ENCODE measurements around the gene RAB40B. TPM values are rescaled to one million over a fixed set of nuclear protein-coding genes. Genes with fewer than 3 reads are reported as not detected.

Gene RAB40B
- total RNA-seq, 4 donors from 2014 or later = 19.0 to 52.7 (median 24.4) TPM

DNA sequence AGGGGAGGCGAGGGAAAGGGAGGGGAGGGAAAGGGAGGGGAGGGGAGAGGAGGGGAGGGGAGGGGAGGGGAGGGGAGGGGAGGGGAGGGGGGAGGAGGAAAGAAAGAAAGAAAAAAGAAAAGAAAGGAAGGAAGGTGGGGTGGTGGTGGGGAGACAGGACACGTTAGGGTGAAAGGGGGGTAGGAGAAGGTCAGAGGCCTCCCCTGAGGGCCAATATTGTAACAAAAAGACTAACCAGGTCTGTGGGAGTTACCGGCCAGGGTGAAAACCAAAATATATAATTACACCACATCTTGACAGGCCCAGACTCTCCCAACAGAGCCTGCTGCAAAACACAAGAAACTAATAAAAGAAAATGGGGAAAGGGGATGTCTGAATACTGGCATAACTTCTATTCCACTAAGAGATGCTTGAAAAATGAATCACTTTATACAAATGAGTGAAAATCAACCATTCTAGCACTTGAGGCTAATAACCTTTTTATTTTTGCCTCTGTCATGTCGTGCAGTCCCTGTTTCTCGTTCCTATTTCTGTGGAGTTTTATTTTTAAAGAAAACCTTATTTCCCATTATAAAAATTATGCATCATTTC is 60.2 kb downstream of the RAB40B start:
- TF ChIP-seq POLR2A (IDR thresholded peaks at IDR 0.05) = no peak
- TF ChIP-seq, protein P1, sequence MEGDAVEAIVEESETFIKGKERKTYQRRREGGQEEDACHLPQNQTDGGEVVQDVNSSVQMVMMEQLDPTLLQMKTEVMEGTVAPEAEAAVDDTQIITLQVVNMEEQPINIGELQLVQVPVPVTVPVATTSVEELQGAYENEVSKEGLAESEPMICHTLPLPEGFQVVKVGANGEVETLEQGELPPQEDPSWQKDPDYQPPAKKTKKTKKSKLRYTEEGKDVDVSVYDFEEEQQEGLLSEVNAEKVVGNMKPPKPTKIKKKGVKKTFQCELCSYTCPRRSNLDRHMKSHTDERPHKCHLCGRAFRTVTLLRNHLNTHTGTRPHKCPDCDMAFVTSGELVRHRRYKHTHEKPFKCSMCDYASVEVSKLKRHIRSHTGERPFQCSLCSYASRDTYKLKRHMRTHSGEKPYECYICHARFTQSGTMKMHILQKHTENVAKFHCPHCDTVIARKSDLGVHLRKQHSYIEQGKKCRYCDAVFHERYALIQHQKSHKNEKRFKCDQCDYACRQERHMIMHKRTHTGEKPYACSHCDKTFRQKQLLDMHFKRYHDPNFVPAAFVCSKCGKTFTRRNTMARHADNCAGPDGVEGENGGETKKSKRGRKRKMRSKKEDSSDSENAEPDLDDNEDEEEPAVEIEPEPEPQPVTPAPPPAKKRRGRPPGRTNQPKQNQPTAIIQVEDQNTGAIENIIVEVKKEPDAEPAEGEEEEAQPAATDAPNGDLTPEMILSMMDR (IDR thresholded peaks at IDR 0.05 in 4 of 5, conservative IDR thresholded peaks at IDR 0.05 in 1 of 5) = no peak
- intact Hi-C loops (cut with DNase I; ENCODE audit: low total_unique reads) (loop anchor here (2.0 kb wide), 1 partner anchor 141 kb away; no protein-coding TSS in a partner anchor), in situ Hi-C loops (cut with MboI; ENCODE audit: low sequenced_read_pairs in 4 of 4) (no loop called here)
- DNase-seq (no peak), ATAC-seq (no peak)
- peaks cover 0 to 38% of the 10 kb centered on the region in 2 donors for H3K36me3 ChIP-seq
- no peak overlapping the region for H3K27ac ChIP-seq
- H3K4me3 ChIP-seq = no peak overlapping the region
- H3K27me3 ChIP-seq = no peaks in the 10 kb centered on the region
- no peaks in the 10 kb centered on the region for H3K9me3 ChIP-seq
- H3K4me1 ChIP-seq = peaks cover 0 to 7% of the 10 kb centered on the region in 2 donors

DNA sequence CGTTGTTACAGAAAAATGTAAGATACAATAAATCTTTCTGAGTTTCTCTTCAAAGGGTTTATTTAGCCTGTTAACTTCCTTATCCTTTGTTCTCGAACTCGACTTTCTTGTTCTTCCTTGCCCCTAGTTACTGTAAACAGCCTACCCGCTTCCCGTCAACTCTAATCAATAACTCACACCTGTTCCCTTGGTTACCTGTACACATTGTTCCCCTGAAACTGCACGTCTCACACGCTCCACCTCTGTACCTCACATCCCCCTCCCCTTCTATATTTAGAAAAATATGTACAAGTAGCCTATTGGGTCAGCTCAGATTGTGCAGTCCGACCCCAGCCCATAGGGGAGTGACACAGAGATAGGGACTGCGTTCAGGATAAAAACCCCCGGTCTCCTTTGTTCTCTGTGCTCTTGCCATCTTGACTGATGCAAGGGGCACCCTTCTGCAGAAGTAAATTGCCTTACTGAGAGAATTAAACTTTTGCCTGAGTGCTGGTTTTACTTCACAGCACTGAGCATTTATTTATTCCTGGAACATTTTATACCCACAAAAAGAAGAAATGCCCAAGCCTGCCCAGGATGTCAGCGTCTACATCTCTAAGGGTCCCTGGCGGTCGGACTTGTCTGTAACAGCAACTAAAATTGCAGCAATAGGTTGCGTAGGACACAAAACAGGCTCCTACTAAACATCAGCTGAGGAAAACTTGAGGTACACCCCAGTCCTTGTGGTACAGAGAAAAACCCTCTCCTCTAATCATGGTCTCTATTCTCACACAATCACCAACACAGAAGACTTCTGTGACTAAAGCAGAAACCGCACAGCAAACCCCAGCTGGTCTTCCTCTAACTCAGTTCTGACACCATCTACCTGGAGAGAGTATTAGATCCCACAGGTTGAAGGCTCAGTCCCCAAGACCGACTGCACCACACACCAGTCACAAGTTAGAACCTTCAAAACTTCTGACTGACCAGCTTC is 61.6 kb downstream of the RAB40B start:
- no peaks in the 10 kb centered on the region for H3K27me3 ChIP-seq
- H3K27ac ChIP-seq = no peak overlapping the region
- no peak for ATAC-seq
- H3K36me3 ChIP-seq = peaks cover 0 to 29% of the 10 kb centered on the region in 2 donors
- intact Hi-C loops (cut with DNase I; ENCODE audit: low total_unique reads) (no loop called here), in situ Hi-C loops (cut with MboI; ENCODE audit: low sequenced_read_pairs in 4 of 4) (no loop called here)
- no peak for DNase-seq
- TF ChIP-seq POLR2A (IDR thresholded peaks at IDR 0.05) = no peak
- TF ChIP-seq, protein P1 (IDR thresholded peaks at IDR 0.05 in 4 of 5, conservative IDR thresholded peaks at IDR 0.05 in 1 of 5) = no peak
- no peaks in the 10 kb centered on the region for H3K9me3 ChIP-seq
- H3K4me3 ChIP-seq = no peak overlapping the region
- H3K4me1 ChIP-seq = peaks cover 0 to 7% of the 10 kb centered on the region in 2 donors

DNA sequence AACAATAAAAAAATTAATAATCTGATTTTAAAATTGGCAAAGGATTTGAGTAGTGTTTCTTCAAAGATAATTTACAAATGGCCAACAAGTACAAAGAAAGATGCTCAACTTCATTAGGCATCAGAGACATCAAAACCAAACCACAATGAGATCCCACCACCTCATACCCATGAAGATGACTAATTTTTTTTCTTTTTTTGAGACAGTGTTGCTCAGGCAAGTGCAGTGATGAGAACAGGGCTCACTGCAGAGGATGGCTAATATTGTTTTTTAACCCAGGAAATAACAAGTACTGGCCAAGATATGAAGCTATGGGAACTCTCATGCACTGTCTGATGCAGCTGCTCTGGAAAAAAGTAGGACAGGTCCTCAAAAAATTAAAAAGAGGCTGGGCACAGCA is 65.2 kb downstream of the RAB40B start:
- ATAC-seq (no peak), DNase-seq (no peak)
- intact Hi-C loops (cut with DNase I; ENCODE audit: low total_unique reads) (no loop called here), in situ Hi-C loops (cut with MboI; ENCODE audit: low sequenced_read_pairs in 4 of 4) (no loop called here)
- no peaks in the 10 kb centered on the region for H3K27me3 ChIP-seq
- H3K36me3 ChIP-seq = peaks cover 0 to 23% of the 10 kb centered on the region in 2 donors
- no peak overlapping the region for H3K27ac ChIP-seq
- no peak for TF ChIP-seq POLR2A (IDR thresholded peaks at IDR 0.05)
- TF ChIP-seq, protein P1 (IDR thresholded peaks at IDR 0.05 in 4 of 5, conservative IDR thresholded peaks at IDR 0.05 in 1 of 5) = no peak
- H3K4me3 ChIP-seq = no peak overlapping the region
- H3K4me1 ChIP-seq = peaks cover 0 to 3% of the 10 kb centered on the region in 2 donors
- no peaks in the 10 kb centered on the region for H3K9me3 ChIP-seq

DNA sequence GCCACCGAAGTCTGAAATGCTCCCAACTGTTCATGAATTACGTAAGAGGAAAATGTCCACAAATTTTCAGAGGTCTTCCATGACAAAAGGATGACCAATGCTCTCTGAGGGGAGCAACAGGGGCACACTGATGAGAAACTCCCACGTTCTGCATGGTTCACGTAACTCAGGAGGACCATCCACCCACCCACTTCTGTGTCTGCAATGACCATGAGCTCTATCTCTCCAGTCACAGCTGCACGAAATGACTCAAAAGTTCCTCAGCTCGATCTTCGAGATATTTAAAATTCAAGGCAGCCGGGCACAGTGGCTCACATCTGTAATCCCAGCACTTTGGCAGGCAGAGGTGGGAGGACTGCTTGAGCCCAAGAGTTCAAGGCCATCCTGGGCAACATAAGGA is 66.0 kb downstream of the RAB40B start:
- peaks cover 0 to 3% of the 10 kb centered on the region in 2 donors for H3K4me1 ChIP-seq
- no peaks in the 10 kb centered on the region for H3K9me3 ChIP-seq
- H3K27ac ChIP-seq = no peak overlapping the region
- DNase-seq = no peak
- H3K4me3 ChIP-seq = no peak overlapping the region
- in situ Hi-C loops (cut with MboI; ENCODE audit: low sequenced_read_pairs in 4 of 4) = no loop called here
- intact Hi-C loops (cut with DNase I; ENCODE audit: low total_unique reads) = no loop called here
- TF ChIP-seq, protein P1 (IDR thresholded peaks at IDR 0.05 in 4 of 5, conservative IDR thresholded peaks at IDR 0.05 in 1 of 5) = no peak
- TF ChIP-seq POLR2A (IDR thresholded peaks at IDR 0.05) = no peak
- ATAC-seq = no peak
- peaks cover 0 to 32% of the 10 kb centered on the region in 2 donors for H3K36me3 ChIP-seq
- H3K27me3 ChIP-seq = no peaks in the 10 kb centered on the region

All from gastrocnemius medialis (tissue), 4 donors.